Upper lobe of right lung (tissue), 1 donor: ENCODE measurements around the gene CIROP. TPM values are rescaled to one million over a fixed set of nuclear protein-coding genes. Genes with fewer than 3 reads are reported as not detected.

Experiments
- ATAC-seq: fragments of 200-7000 bp; cut with Tn5 transposase; one replicate; pipeline ENCODE4 v1.9.1; 2020; ENCODE audit warnings: mild to moderate bottlenecking, moderate library complexity
- DNase-seq: peaks from one replicate; pipeline ENCODE4 v3.0.0-alpha.2; 2020
- H3K27ac ChIP-seq: fragments of 200-600 bp; one replicate; pipeline ENCODE4 v1.8.0; 2022
- H3K27me3 ChIP-seq: fragments of 200-600 bp; one replicate; pipeline ENCODE4 v1.8.0; 2022; ENCODE audit warnings: mild to moderate bottlenecking
- H3K36me3 ChIP-seq: fragments of 200-600 bp; one replicate; pipeline ENCODE4 v1.8.0; 2022
- H3K4me1 ChIP-seq: fragments of 200-600 bp; one replicate; pipeline ENCODE4 v1.8.0; 2022
- H3K4me3 ChIP-seq: fragments of 200-600 bp; one replicate; pipeline ENCODE4 v1.8.0; 2022; ENCODE audit warnings: mild to moderate bottlenecking
- H3K9me3 ChIP-seq: fragments of 200-600 bp; one replicate; pipeline ENCODE4 v1.8.0; 2022
- CTCF ChIP-seq: fragments of 200-600 bp; IDR thresholded peaks from one replicate; pipeline ENCODE4 v1.8.0; 2022; ENCODE audit warnings: antibody characterized with exemption
- intact Hi-C: fragments of 100-400 bp; cut with DNase I; formaldehyde crosslinking; loops from one replicate; pipeline ENCODE4 v1.11.0; 2022
- total RNA-seq: library from RNA; stranded (reverse); fragmentation: NEBNext Ultra II Directional; extraction: Animal tissue kit (Norgen Biotek cat#: 25700); gene quantifications from one replicate; pipeline ENCODE4 v1.2.1, GENCODE V29; 2021
- donor health status: DM: no; HTN: yes; CAD: no; lungs with severe emphysema.

Gene CIROP
- total RNA-seq, 1 donor from 2014 or later = not detected

GRCh38 chr14:23071921-23072539, 32.8 kb downstream of the CIROP start:
- TF ChIP-seq CTCF = no peak

GRCh38 chr14:23071244-23071920, 33.4 kb downstream of the CIROP start:
- H3K4me1 ChIP-seq = peaks cover 33% of the 10 kb centered on the region
- no peak for TF ChIP-seq CTCF
- peak; percentile 90 for DNase-seq
- intact Hi-C loops = no loop called here
- H3K36me3 ChIP-seq = peaks cover 72% of the 10 kb centered on the region
- H3K27me3 ChIP-seq = no peaks in the 10 kb centered on the region
- ATAC-seq = peak; percentile 95
- no peaks in the 10 kb centered on the region for H3K9me3 ChIP-seq
- H3K4me3 ChIP-seq = peak overlapping the region; percentile 71
- H3K27ac ChIP-seq = peak overlapping the region; percentile 74

More at GRCh38 chr14:23071921-23072539, 32.8 kb downstream of the CIROP start:
- Histone ChIP-seq H3K4me3 (peak overlapping the region; percentile 71), H3K27ac (peak overlapping the region; percentile 74), H3K9me3 (no peaks in the 10 kb centered on the region), H3K36me3 (peaks cover 72% of the 10 kb centered on the region), H3K27me3 (no peaks in the 10 kb centered on the region), H3K4me1 (peaks cover 35% of the 10 kb centered on the region)
- intact Hi-C loops = no loop called here
- DNase-seq (no peak), ATAC-seq (no peak)

GRCh38 chr14:23070262-23071129, 34.3 kb downstream of the CIROP start:
- Histone ChIP-seq H3K4me1 (peaks cover 33% of the 10 kb centered on the region), H3K27ac (peak overlapping the region; percentile 74), H3K9me3 (no peaks in the 10 kb centered on the region), H3K36me3 (peaks cover 72% of the 10 kb centered on the region), H3K4me3 (peak overlapping the region; percentile 71), H3K27me3 (no peaks in the 10 kb centered on the region)
- DNase-seq (no peak), ATAC-seq (no peak)
- TF ChIP-seq CTCF = no peak
- intact Hi-C loops = no loop called here

- TF ChIP-seq CTCF = no peak
- ATAC-seq (no peak), DNase-seq (no peak)
- Histone ChIP-seq H3K9me3 (no peaks in the 10 kb centered on the region), H3K36me3 (peaks cover 72% of the 10 kb centered on the region), H3K27me3 (no peaks in the 10 kb centered on the region), H3K4me1 (peaks cover 33% of the 10 kb centered on the region), H3K4me3 (no peak overlapping the region), H3K27ac (no peak overlapping the region)
- intact Hi-C loops = no loop called here
These were observed 35.4 kb downstream of the CIROP start for GRCh38 chr14:23069413-23069806.

- DNase-seq (no peak), ATAC-seq (peak; percentile 90)
- TF ChIP-seq CTCF = peak; percentile 98
- Histone ChIP-seq H3K4me1 (peaks cover 33% of the 10 kb centered on the region), H3K27me3 (no peaks in the 10 kb centered on the region), H3K4me3 (no peak overlapping the region), H3K36me3 (peaks cover 72% of the 10 kb centered on the region), H3K9me3 (no peaks in the 10 kb centered on the region), H3K27ac (no peak overlapping the region)
- intact Hi-C loops = no loop called here
These were observed 35.9 kb downstream of the CIROP start for GRCh38 chr14:23068789-23069412.
